Stomach smooth muscle (tissue), 2 donors: ENCODE results near the gene GSX1.
"Not testable (repeated sequence)": the region's sequence is repeated elsewhere in the genome, so short reads cannot be mapped to it uniquely, and the experiment has no call there.

Source experiments
- H3K27ac ChIP-seq: one replicate; pipeline ENCODE4 v1.7.0; 2013; ENCODE audit warnings: mild to moderate bottlenecking, low read length, inconsistent platforms
- H3K27me3 ChIP-seq, 2 donors: one replicate each; pipeline ENCODE4 v1.7.0; 2013; ENCODE audit warnings: low read length in 2 of 2; ENCODE audit not compliant: insufficient read depth in 2 of 2, control insufficient read depth in 1 of 2
- H3K36me3 ChIP-seq, 2 donors: one replicate each; pipeline ENCODE4 v1.7.0; 2013; ENCODE audit warnings: low read length in 2 of 2; ENCODE audit not compliant: control insufficient read depth in 2 of 2, insufficient read depth in 2 of 2
- H3K4me1 ChIP-seq: one replicate; pipeline ENCODE4 v1.7.0; 2013; ENCODE audit warnings: low read length; ENCODE audit not compliant: control insufficient read depth, insufficient read depth
- H3K4me3 ChIP-seq, 2 donors: one replicate each; pipeline ENCODE4 v1.7.0; 2013; ENCODE audit warnings: low read length in 2 of 2
- H3K9ac ChIP-seq, 2 donors: one replicate each; pipeline ENCODE4 v1.7.0; 2013; ENCODE audit warnings: low read length in 2 of 2, mild to moderate bottlenecking in 1 of 2
- H3K9me3 ChIP-seq, 2 donors: one replicate each; pipeline ENCODE4 v1.7.0; 2013; ENCODE audit warnings: low read length in 2 of 2; ENCODE audit not compliant: control insufficient read depth in 2 of 2
- donor health status: healthy.
- donor health status: Pancreatic carcinoma.

GSX1 gene

GRCh38 chr13:27792393-27793218 lies at the start of gene GSX1:
Gene GSX1 (plus strand): TSS chr13:27792483. CDS start chr13:27792691, 208 bp downstream.
- Histone ChIP-seq H3K27ac (no peak within 1 kb of the TSS), H3K9me3 (no peaks in the 10 kb centered on the region), H3K9ac (no peak within 1 kb of the TSS), H3K27me3 (peaks cover 77 to 91% of the 10 kb centered on the region in 2 donors), H3K4me3 (peak within 1 kb of the TSS; percentile 49 to 69), H3K4me1 (peaks cover 31% of the 10 kb centered on the region), H3K36me3 (no peaks in the 10 kb centered on the region)

- Histone ChIP-seq H3K4me3 (no peak overlapping the region), H3K36me3 (no peaks in the 10 kb centered on the region), H3K9me3 (peaks cover 0 to 5% of the 10 kb centered on the region in 2 donors), H3K4me1 (no peaks in the 10 kb centered on the region), H3K27me3 (no peaks in the 10 kb centered on the region), H3K27ac (no peak overlapping the region), H3K9ac (no peak overlapping the region)
Measured at GRCh38 chr13:27744801-27745200, 47.5 kb upstream of the GSX1 start.

- no peaks in the 10 kb centered on the region for H3K4me1 ChIP-seq
- no peak overlapping the region for H3K27ac ChIP-seq
Measured at GRCh38 chr13:27745301-27745700, 47.0 kb upstream of the GSX1 start.

GRCh38 chr13:27748143-27748542 lies 44.1 kb upstream of the GSX1 start:
- H3K9me3 ChIP-seq, H3K4me1 ChIP-seq, H3K27ac ChIP-seq, H3K36me3 ChIP-seq, H3K9ac ChIP-seq, H3K27me3 ChIP-seq, H3K4me3 ChIP-seq: not testable (repeated sequence)

More at GRCh38 chr13:27745301-27745700, 47.0 kb upstream of the GSX1 start:
- H3K9me3 ChIP-seq: peaks cover 0 to 5% of the 10 kb centered on the region in 2 donors
- H3K9ac ChIP-seq: no peak overlapping the region
- no peaks in the 10 kb centered on the region for H3K36me3 ChIP-seq
- no peak overlapping the region for H3K4me3 ChIP-seq
- H3K27me3 ChIP-seq: no peaks in the 10 kb centered on the region

DNA sequence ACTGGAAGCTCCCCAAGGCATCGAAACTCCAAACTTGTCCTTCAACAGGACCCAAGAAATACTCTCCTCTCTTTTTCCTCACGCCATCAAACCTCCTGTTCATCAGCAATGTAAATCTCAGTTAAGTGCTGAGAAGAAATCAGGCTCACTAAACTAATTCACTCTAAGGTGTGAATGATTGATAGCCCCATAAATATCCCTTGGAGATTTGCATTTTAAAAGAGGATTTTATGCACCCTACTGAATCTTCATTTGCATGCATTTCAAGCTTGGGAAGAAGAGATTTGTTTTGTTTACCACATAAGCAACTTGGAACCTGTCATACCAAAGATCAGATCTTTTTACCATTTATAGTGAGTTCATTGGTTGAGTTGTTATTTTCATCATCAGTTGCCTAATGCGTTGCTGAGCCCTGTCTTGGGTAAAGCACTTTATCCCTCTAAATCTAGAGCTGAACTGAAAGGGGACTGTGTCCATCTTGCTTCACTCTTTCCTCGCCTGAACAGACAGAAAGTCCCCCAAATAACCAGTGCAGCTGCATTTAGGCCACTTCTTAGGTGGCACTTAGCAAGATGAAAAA lies 40.2 kb upstream of the GSX1 start:
- no peak overlapping the region for H3K27ac ChIP-seq
- H3K9ac ChIP-seq: no peak overlapping the region
- H3K4me3 ChIP-seq: no peak overlapping the region
- no peaks in the 10 kb centered on the region for H3K4me1 ChIP-seq
- no peaks in the 10 kb centered on the region for H3K36me3 ChIP-seq
- H3K9me3 ChIP-seq: peaks cover 5 to 7% of the 10 kb centered on the region in 2 donors
- H3K27me3 ChIP-seq: no peaks in the 10 kb centered on the region

DNA sequence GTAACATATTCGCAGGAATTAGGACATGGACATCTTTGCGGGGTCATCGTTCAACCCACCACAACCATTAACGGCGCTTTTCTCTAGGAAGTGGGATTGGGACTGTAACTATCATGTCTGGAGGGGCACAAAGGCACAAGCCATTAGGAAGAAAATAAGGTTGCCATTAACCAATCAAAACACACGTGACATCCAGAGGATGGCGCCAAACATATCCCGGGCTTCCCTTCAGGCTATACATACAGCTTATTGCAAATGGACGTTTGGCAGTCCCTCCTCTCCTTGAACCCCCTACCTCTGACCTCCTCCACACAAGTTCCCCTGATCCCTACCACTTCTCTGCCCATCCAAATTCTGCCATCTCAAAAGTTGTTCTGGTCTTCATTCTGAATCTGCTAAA lies 26.6 kb upstream of the GSX1 start:
- peaks cover 0 to 6% of the 10 kb centered on the region in 2 donors for H3K27me3 ChIP-seq
- H3K9ac ChIP-seq: no peak overlapping the region
- H3K4me1 ChIP-seq: no peaks in the 10 kb centered on the region
- H3K27ac ChIP-seq: no peak overlapping the region
- H3K4me3 ChIP-seq: no peak overlapping the region
- H3K36me3 ChIP-seq: no peaks in the 10 kb centered on the region
- no peaks in the 10 kb centered on the region for H3K9me3 ChIP-seq

GRCh38 chr13:27770809-27771208 lies 21.5 kb upstream of the GSX1 start:
- H3K36me3 ChIP-seq: no peaks in the 10 kb centered on the region
- no peak overlapping the region for H3K27ac ChIP-seq
- H3K9ac ChIP-seq: no peak overlapping the region
- no peaks in the 10 kb centered on the region for H3K4me1 ChIP-seq
- H3K4me3 ChIP-seq: no peak overlapping the region
- no peaks in the 10 kb centered on the region for H3K9me3 ChIP-seq
- H3K27me3 ChIP-seq: peaks cover 0 to 15% of the 10 kb centered on the region in 2 donors

DNA sequence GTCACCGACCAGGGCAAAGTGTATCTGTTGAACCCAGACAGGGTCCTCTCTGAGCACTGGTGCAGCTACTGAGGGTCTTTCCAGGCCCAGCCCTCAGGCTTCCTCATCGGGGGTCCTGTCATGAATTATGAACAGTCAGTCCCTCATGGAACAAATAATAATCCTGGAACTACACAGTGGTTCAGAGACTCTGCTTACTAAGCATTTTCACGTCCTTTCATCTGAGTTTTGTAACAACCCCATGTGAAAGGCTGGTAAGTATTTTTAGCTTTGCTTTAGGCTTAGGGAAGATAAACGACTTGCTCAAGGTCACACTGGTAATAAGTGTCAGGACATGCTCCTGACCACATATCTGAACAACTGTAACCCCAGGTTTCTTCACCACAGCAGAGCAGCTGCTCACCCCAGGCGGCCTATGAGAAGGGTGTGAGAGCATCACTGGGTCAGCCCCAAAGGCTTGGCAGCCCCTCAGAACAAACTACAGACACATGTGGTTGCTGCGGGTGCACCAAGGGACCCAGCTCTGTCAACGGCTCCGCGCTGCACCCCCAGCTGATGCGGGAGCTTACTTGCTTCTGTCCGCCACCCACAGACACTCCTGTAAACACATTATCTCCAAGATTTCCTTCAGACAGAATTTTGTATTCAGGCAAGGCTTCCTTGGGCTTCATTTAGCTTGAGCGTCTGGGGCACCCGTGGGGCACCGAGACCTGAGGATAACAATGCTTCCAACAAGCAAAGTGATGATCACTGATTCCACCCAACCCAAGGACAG lies 19.4 kb upstream of the GSX1 start:
- H3K27ac ChIP-seq: no peak overlapping the region
- H3K36me3 ChIP-seq: no peaks in the 10 kb centered on the region
- no peaks in the 10 kb centered on the region for H3K4me1 ChIP-seq
- H3K9ac ChIP-seq: no peak overlapping the region
- H3K27me3 ChIP-seq: peaks cover 0 to 15% of the 10 kb centered on the region in 2 donors
- no peaks in the 10 kb centered on the region for H3K9me3 ChIP-seq
- H3K4me3 ChIP-seq: no peak overlapping the region

DNA sequence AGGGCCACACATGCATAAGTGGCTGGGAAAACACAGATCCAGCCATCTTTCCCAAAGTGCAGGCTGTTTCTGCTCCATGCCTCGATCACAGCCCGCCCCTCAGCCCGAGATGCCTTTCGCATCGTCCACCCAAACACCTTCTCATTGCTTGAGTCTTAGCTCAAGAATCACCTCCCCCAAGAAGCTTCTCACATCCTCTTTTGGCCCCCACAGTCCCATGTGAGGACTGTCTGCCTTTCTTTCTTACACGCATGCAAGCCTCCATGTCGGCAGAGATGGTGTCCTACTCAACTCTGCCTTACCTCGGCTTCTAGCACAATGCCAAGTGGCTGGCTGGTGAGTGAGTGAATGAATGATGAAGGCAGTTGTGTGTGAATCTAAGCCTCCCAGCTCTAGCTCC lies 18.1 kb upstream of the GSX1 start:
- H3K36me3 ChIP-seq: no peaks in the 10 kb centered on the region
- no peak overlapping the region for H3K9ac ChIP-seq
- H3K4me1 ChIP-seq: no peaks in the 10 kb centered on the region
- no peaks in the 10 kb centered on the region for H3K9me3 ChIP-seq
- H3K27ac ChIP-seq: no peak overlapping the region
- H3K27me3 ChIP-seq: peaks cover 0 to 19% of the 10 kb centered on the region in 2 donors
- no peak overlapping the region for H3K4me3 ChIP-seq

- no peak overlapping the region for H3K9ac ChIP-seq
- no peak overlapping the region for H3K4me3 ChIP-seq
- no peaks in the 10 kb centered on the region for H3K9me3 ChIP-seq
- no peak overlapping the region for H3K27ac ChIP-seq
- H3K36me3 ChIP-seq: no peaks in the 10 kb centered on the region
- peaks cover 0 to 19% of the 10 kb centered on the region in 2 donors for H3K27me3 ChIP-seq
- no peaks in the 10 kb centered on the region for H3K4me1 ChIP-seq
Measured at GRCh38 chr13:27774651-27775050, 17.6 kb upstream of the GSX1 start.
